ENCODE data around the gene PARD3.

PARD3 gene

DNA sequence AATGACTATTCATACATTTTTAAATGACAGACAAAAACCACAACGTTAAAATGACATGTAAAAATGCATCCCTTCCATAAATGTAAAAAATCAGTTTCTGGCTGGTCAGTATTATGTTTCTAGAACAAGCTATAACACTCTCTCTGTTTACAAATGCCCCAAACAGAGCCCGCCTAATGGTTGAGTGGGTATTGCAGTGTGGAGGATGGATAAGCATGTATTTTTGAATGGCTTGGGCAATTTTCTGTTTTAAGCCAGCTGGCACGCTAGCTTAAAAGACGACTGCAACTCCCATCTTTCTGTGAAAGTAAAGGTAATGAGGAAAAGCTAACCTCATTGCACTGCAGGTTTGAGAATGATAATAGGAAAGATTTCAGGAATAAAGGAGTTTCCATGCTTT is 430.7 kb downstream of the PARD3 start:
- H3K4me3 ChIP-seq (ENCODE audit: low read depth, low read length), result no peak overlapping the region
- no peak for DNase-seq (ENCODE audit: low read depth, low spot score)
- CTCF ChIA-PET, result interaction anchor here (0.9 kb wide), 1 partner anchor 16 kb away, joined by 3 read pairs; no protein-coding TSS in a partner anchor
- POLR2A ChIA-PET, result no interaction called here
- TF ChIP-seq, protein P1, sequence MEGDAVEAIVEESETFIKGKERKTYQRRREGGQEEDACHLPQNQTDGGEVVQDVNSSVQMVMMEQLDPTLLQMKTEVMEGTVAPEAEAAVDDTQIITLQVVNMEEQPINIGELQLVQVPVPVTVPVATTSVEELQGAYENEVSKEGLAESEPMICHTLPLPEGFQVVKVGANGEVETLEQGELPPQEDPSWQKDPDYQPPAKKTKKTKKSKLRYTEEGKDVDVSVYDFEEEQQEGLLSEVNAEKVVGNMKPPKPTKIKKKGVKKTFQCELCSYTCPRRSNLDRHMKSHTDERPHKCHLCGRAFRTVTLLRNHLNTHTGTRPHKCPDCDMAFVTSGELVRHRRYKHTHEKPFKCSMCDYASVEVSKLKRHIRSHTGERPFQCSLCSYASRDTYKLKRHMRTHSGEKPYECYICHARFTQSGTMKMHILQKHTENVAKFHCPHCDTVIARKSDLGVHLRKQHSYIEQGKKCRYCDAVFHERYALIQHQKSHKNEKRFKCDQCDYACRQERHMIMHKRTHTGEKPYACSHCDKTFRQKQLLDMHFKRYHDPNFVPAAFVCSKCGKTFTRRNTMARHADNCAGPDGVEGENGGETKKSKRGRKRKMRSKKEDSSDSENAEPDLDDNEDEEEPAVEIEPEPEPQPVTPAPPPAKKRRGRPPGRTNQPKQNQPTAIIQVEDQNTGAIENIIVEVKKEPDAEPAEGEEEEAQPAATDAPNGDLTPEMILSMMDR (IDR thresholded peaks at IDR 0.05; ENCODE audit: insufficient read depth, low read length, missing control alignments), result no peak

DNA sequence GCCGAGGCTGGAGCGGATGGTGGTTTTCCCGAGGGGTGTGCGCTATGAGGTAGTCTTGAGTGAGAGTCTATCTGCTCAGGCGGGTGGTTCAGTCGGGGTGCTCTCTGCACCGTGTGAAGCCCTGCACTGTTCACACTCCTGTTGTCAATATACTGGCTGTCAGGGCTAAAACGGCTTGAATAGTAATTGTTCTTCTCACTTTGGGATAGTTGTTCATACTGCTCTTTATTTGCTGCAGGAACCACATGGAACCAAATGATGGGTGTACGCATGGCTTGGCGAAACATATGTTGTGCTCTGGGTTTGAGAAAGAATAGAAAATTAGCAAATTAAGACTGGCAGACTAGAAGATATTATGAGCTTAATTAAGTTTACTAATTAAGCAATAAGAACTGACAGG is 432.5 kb downstream of the PARD3 start:
- no peak for DNase-seq (ENCODE audit: low read depth, low spot score)
- TF ChIP-seq, protein P1 (IDR thresholded peaks at IDR 0.05; ENCODE audit: insufficient read depth, low read length, missing control alignments), result no peak
- POLR2A ChIA-PET, result no interaction called here
- CTCF ChIA-PET, result interaction anchor here (0.6 to 1.4 kb wide), 2 partner anchors 32 to 254 kb away, joined by 3 to 4 read pairs; no protein-coding TSS in a partner anchor
- no peak overlapping the region for H3K4me3 ChIP-seq (ENCODE audit: low read depth, low read length)

DNA sequence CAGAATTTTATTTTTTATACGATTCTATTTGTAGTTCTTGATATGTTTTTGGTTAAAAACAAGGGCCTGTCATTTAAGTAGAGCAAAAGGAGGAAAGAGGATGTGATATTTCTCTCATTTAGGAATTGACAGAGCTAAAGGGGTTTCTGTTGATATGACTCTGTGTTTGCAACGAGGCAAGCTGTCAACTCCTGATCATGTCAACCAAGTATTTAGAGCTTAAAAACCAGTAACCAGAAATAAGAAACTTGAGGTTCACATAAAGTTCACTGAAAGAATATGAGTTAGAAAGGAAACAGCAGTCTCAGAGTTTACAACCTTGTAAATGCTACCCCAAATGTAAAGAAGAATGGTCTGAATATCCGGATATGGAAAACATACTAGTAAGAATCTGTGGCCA is 434.2 kb downstream of the PARD3 start:
- no peak overlapping the region for H3K4me3 ChIP-seq (ENCODE audit: low read depth, low read length)
- ChIA-PET POLR2A (no interaction called here), CTCF (no interaction called here)
- TF ChIP-seq, protein P1 (IDR thresholded peaks at IDR 0.05; ENCODE audit: insufficient read depth, low read length, missing control alignments), result no peak
- DNase-seq (ENCODE audit: low read depth, low spot score), result no peak

DNA sequence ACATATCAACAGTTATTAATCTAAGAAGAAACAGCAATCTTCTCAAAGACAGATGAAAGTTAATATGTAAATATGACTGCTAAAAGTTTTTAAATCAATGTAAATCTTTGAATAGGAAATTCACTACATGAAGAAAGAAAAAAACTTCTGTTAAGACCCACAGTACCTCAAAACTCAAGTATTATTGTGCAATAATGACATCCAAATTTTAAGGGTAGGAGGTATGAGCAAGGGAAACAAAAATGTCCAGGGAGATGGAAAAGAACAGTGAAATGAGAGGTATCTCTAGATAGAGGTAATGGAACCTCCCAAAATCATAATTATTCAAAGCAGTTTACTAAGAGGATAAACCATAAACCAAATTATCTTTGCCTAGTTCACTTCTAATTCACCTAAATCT is 436.8 kb downstream of the PARD3 start:
- TF ChIP-seq, protein P1 (IDR thresholded peaks at IDR 0.05; ENCODE audit: insufficient read depth, low read length, missing control alignments), result no peak
- no peak for DNase-seq (ENCODE audit: low read depth, low spot score)
- H3K4me3 ChIP-seq (ENCODE audit: low read depth, low read length), result no peak overlapping the region
- CTCF ChIA-PET, result no interaction called here
- POLR2A ChIA-PET, result no interaction called here

DNA sequence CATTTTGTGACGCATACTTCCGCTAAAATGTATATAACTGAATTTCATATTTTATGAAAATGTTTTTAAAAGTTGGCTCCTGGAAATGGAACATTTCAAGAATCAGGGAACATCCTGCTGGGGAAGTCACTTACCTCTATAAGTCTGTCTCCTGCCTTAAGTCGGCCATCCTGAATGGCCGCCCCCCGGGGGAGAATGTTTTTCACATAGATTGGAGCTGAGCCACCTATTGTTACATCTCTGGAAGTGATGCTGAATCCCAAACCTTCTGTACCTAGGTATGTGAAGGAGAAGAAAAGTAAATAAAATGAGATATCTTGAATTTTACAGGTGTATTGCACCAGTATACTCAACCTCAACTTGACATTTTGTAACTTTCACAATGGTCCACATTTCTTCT is 437.3 kb downstream of the PARD3 start:
- ChIA-PET POLR2A (no interaction called here), CTCF (no interaction called here)
- H3K4me3 ChIP-seq (ENCODE audit: low read depth, low read length), result no peak overlapping the region
- TF ChIP-seq, protein P1 (IDR thresholded peaks at IDR 0.05; ENCODE audit: insufficient read depth, low read length, missing control alignments), result no peak
- no peak for DNase-seq (ENCODE audit: low read depth, low spot score)

DNA sequence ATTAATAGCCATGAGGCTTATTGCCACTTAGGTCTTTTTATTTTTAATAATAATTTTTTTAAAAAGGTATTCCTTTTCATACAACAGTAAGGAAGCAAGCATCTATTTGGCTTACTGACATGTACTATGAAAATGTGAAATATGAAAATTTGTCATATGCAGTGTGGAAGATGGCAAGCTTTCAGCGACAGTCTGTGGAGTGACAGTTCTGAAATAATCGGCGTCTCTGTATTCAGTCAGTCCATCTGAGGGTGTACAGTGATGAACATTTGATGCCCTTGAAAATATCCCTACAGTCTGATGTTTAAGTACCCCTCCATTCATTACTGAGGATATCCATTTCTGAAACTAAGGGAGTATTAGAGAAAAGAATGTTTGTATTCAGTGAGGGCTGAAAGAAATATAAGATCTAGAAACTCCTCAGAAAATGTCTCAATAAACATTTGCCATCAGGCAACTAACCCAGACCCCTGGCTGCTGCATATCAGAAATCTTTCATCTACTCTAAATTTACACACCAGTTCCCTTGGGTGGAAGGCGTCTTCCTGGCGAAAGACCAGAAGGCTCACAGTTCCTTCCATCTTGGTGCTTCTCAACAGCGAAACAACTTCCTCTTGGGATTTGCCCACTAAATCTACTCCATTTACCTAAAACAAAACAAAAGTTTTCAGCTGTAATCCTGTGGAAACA is 440.6 kb downstream of the PARD3 start:
- no peak overlapping the region for H3K4me3 ChIP-seq (ENCODE audit: low read depth, low read length)
- TF ChIP-seq, protein P1 (IDR thresholded peaks at IDR 0.05; ENCODE audit: insufficient read depth, low read length, missing control alignments), result no peak
- ChIA-PET POLR2A (no interaction called here), CTCF (no interaction called here)
- no peak for DNase-seq (ENCODE audit: low read depth, low spot score)

Data from AG04449 (cell line).